AG08396 (cell line): ENCODE results near the gene CCDC81.
A peak's percentile ranks its signal among the peaks of the same experiment; 100 is the strongest.

ENCODE experiments used
- DNase-seq: peaks from one replicate; pipeline ENCODE4 v3.0.0; 2012; ENCODE audit warnings: low spot score, mixed read lengths

Gene CCDC81

DNA sequence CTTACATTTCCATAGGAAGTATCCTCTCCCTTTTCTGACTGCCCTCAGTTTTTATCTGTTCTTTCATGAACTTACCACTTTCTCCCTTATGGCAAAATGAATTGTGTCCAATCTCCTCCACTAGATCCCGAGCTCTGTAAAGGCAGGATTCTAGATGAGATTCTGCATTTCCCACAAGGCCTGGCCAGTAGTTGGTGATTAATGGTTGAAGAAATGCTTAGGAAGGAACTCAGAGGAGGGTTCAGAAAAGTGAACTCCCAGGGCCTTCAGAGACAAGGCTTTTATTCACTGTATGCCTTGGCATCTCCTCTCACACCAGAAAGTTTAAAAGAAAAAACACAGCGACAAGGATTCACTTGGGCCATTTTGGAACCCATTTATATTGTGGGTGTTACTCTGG, 66.2 kb downstream of the CCDC81 start:
- no peak for DNase-seq

DNA sequence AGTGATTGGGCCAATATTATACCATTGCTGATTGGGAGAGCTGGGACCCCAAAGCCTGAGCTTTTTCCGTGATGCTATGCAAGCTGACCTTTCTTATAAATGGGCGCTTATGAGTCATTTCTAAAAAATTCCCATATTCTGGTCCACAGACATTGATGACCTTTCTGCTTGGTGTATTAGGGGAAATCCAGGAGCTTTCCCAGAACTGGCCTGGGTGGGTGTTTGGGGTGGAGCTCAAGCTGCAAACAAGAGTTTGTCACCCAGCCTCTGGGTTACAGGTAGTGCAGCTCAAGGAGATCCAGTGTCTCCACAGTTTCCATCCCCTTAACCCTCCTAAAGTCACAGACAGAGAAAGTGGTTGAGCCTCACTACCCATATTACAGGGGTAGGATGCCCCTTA, 67.7 kb downstream of the CCDC81 start:
- DNase-seq, result no peak

DNA sequence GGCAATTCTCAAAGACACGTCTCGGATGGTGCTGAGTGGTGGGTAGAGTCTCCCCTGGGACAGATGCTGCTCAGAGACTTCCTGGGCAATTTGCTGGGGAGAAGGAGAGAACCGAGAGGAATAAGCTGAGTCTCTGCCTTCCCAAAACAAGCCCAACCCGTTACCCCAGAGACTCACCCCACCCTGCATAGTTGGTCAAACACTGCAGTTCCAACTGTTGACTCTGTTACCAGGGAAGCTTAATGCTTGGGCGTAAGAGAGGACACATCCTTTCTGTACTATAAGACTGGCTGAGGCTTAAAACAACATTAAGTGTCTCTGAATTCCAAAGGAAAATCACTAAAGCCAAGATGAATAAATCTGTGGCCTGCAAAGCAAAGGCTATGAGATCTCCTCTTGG, 68.1 kb downstream of the CCDC81 start:
- no peak for DNase-seq

DNA sequence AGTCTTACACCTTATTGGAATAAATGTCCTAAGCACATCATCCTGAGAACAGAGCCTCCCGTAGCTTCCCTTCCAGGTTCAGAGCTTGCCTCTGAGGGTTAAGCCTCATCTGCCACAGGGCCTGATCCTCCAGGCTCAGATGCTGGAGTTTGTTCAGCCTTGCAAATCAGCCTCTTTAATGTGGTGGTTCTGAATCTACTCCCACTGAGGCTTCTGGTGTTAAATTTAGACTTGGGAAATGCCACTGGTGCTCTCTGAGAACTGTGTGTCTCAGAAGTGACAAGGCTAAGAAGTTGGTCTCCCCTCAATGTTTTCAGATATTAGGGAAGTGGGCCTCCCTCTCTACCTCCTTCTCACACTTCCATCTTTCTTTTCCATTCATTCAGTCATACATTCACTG, 68.7 kb downstream of the CCDC81 start:
- DNase-seq, result no peak

DNA sequence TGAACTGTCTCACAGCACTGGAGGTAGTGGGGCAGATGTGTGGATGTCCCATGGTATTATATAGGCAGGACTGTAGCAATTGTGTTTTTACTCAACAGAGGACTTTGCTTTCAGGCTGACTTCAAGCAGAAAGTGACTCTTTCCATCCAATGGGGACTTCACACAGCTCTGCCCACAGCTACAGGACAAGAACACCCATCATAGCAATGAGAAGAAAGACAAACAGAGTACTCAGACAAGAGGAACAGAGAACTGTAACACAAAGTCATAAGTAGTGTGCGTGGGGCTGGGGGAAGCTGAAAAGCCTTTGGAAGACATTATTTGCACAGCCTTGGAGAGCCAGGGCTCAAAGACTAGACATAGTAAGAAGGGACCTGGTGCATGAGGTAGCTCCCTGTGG, 70.3 kb downstream of the CCDC81 start:
- DNase-seq, result no peak

DNA sequence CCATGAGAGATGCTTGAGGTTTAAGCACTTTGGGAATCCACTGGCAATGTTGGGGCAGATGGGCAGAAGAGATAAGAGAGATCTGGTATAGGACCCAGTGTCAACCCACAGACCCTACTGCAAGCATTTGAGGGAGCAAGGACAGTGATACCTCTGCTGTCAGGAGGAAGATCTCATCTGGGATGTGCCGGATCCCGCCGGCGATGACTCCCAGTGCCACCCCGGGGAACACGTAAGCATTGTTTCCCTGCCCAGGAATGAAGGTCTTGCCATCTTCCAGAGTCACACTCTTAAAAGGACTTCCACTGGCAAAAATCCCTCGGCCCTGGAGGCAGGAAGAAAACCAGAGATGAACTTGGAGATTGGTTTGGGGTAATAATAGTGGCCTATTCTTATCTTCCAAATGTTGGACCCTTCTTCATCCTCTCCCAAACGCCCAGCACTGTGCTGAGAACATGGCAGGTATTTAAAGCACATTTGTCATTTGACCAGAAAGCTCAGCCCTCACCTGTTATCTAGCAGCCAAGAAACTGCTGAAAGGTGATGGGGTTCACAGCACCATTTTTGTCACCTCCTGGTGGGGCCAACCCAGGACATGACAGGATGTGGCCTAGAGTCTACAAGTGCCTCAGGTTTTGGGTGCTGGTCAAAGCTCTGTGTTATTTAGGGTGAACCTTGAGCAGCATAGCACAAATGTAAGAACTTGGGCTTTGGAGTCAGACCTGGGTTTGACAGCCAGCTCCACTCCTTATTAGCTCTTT, 71.7 kb downstream of the CCDC81 start:
- DNase-seq, result no peak

DNA sequence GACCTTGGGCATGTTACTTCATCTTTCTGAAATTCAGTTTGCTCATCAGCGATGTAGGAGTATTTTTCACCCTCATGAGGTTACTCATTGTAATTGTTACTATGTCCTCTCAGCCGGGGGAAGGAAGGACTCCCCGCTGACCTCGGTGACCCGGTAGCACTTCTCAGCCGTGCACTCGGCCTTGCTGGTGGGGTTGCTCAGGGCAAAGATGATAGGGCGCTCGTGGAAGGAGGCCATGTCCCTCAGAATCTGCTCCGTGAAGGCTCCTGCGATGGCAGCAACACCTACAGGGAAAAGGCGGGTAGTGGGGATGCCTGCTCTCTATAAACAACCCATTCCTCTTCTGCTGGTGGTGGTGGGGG, 72.2 kb downstream of the CCDC81 start:
- no peak for DNase-seq

DNA sequence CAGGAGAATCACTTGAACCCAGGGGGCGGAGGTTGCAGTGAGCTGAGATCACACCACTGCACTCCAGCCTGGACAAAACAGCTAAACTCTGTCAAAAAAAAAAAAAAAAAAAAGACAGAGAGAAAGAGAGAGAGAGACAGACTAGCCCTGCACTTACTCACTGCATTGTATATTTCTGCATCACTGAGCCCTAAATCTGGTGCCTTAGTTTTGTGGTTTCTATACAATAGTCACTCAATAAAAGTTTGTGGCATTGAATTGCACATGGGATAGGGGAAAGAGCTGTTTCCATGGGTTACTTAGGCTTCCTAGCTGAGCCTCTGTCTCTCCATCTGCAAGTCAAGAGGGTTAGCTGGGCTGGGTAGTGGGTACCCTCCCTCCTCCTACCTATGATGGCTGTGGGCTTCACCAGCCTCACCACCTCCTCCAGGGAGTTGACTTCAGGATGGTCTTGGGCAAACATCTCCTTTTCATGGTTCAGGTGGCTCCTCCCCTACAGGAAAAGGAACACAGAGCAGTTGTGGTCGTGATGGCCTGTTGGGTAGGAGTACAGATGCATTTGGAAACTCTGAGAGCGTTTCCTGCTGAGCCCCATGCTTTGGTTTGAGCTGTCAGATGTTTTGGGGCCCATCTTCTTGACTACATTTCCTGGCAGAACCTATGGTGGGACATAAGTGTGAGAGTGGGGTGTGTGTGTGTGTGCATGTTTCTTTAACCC, 73.2 kb downstream of the CCDC81 start:
- no peak for DNase-seq

DNA sequence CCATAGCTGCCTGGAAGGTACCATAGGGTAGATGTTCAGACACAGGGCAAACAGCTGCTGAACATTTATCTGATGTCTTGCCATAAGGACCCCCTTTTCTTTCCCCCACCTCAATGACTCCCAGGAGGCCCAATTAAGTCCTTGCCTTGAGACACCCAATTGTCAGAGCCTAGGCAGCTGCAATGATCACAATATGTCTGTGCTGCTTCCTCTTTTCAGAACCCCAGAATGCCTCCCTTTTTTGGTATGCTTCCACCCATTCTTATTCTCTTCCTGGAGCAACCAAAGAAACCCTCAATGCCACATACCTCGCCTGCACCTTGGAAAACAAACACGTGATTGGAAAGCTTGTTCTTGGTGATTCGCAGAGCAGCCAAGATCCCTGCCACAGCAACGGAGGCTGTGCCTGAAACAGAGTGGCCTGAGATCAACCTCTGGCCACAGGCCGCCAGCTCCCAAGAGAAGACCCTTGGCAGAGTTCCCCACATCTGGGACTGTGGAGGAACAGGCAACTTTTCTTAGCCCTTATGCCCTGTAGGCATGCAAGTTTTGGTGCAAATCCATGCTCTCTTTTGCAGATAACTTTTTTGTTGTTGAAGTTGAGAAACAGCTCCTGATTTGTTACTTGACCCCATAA, 75.4 kb downstream of the CCDC81 start:
- no peak for DNase-seq

DNA sequence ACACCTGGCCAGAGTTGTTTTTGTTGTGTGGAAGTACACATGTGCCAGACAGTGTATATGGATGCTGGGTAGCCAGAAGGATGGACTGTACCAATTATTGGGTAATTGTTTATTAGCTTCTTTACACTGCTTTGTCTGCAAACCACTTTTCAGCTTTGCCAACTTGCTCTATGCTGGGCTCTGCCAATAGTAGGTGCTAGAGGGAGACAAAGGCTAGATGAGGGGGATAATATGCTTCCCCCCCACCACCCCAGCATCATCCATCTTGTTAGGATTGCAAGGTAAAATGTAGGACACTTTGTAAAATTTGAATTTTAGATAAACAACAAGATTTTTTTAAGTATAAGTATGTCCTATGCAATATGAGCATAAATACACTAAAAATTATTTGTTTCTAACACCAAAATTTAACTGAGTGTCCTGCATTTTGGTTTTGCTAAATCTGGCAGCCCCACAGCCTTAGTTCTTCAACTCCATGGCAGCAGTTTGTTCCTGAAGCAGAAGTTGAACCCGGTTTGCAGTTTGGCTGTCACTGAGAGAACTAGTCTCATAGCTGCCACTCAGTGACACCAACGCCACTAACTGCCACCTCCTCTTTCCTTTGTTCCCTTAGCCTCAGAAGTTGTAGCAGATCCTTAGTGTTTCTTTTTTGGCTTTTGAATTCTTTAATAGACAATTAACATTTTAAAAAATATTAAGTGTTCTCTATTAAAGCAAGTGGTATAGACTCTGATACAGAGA, 78.8 kb downstream of the CCDC81 start:
- no peak for DNase-seq

DNA sequence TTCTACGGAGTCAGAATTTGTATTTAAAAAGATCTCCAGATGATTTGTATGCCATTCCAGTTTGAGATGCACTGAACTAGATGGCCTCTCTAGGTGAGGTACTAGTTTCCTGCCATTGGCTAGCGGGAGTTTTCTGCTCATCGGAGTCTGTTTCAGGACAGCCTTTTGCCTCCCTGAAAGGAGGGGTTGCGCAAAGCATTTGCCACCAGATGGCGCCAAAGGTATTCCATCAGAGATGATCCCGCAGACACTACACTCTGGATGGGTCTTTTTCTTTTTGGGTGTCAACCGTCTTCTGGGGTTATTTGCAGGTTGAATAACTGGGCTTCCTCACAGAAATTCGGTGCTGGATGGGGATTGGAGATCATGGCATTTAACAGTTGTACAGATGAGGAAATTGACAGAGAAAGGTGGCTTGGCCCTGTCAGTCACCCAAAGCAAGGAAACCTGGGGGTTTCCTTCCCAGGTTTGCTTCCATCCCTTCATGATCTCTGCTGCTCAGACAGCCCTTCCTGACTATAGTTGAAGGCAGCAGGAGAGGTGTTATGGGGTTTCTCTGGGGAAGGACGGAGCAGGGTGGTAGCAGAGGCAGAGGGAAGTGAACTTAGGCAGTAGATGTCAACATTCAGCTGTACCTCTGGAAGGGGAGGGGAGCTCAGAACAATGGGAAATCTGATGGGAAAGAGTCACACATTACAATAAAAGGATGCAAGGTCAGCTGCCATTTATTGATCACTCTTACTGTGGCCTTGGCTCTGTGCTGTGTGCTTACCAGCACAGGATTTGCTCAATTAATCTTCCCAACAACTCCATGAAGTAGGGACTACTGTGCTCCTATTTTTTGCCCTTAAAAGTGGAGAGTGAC, 81.6 kb downstream of the CCDC81 start:
- peak; percentile 72 for DNase-seq

DNA sequence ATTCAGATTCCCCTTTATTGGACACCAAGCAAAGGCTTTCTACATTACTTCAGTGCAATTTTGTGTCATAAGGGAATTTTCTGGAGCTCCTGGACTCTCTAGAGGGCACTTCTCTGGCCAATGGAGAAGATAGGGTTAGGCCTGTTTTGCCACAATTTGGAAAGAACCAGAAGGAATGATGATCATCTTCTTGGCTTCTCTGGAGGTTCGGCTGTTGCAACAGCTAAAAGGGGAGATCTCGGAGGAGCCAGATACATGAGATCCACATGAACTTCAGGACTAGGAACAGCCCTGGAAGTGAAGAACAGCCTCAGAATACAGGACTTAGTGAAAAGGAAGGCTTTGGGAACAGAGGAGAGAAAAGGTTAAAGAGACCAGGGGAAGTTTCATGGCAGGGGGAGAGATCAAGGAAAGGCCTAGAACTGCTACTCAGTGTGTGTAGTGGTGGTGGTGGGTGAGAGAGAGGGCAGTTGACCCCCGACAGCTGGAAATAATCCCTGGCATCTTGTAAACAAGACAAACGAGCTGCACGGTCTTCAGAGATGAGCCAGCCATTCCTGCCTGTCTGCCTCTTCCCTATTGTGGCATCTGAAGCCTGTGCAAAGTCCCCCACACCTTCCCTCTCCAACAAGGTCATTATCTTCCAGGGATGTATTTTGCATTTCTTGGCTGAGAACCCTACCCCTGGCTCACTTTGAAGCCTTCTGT, 83.8 kb downstream of the CCDC81 start:
- no peak for DNase-seq

DNA sequence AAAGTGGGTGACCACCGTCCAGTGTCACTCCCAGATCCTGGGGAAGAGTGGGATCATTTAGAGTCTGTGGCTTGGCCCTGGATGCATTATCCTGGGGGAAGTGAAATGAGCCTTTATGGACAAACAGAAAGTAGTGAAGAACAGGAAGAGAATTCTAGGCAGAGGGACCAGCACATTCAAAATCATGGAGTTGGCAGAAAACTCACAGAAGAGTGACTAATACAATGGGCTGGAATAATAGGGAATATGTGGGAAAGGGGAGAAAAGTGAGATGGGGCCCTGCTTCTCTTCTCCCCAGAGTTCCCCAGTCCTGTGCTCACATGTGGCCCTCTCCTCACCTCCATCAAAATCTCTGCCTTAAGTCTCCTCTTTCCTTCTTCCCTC, 84.3 kb downstream of the CCDC81 start:
- no peak for DNase-seq

DNA sequence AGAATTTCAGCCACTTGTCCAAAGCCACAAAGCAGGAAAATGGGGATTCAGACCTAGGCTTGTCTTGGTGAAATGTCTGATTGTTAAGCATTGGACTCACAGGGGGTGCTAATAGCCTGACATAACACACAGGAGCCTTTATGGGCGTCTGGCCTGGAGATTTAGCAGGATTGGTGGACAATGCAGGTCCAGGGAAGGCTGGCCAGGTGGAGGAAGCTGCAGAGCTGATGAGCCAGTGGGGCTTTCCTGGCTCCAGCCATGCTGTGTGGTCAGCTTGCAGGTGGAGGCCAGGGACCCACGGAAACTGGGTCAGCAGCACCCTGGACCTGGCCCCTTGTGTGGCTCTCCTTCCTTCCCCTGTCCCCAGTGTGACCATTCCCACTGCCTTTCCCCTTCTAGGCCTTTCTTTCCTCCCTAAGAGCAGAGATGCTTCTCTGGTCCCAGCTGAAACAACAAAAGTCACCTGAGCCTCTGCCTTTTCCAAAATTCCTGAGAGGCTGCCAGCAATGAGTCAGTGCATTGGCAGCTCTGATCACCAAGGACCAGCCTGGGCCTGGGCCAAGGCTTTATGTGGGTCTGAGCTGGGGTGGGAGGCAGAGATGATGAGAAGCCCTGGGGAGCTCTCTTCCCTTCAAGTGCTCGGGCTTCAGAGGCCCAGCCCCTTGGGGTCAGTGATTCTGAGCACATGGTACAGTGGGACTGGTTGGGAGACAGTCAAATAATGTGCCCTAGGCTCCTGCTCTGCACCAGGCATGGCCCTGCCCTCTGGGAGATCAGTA, 85.2 kb downstream of the CCDC81 start:
- DNase-seq, result peak; percentile 77

DNA sequence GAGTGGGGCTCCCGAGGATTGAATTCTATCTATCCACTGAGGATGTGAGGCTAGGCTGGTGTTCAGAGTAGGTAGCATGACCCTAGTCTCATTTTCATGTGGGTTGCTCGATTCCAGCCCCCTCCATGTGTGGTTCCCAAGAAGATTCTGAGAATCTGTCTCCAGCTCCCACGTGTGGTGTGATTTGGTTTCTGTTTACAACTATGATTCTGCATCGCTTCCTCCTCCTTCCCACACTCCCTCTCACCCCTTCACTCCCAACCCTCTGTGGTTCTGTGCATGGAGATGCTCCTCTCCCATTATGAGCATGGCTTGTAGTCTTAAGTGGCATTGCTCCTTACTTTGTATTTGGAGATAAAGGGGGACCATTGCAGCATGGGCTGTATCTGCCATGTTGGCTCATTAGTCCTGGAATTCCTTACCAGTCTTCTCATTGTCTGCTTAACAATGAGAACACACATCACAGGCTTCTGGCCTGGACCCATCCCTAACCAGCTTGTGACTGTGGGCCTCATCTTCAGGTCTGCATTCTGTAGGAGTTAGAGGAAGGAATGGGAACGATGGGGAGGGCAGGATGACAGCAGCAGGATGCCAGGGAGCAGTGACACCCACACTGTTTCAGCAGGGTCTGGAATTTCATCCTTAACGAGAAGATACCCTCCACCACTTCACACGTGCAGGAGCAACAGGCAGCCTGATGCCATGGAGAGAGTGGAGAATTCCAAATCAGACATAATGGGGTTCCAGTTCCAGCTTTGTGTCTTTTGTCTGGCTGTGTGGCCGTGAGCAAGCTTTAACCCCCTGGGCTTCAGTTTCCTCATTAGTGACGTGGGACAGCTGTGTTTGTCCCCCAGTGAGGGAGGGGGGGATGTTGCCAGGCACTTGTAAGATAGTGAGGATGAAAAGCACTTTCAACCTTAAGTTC, 86.0 kb downstream of the CCDC81 start:
- no peak for DNase-seq

DNA sequence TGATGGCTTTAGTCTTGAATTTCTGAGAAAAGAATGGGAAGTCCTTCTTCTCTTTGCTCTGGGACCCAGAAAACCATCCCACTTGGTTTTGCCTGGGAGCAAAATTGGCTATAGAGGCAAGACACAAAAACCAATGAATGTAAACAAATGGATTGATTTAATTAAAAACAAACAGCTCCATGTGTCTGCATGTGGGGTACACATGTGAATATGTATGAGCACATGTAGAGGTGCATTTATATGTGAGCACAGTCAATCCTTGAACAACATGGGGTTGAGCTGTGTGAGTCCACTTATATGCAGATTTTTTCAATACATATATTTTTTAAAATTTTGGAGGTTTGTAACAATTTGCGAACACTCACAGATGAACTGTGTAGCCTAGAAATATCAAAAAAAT, 87.2 kb downstream of the CCDC81 start:
- no peak for DNase-seq

DNA sequence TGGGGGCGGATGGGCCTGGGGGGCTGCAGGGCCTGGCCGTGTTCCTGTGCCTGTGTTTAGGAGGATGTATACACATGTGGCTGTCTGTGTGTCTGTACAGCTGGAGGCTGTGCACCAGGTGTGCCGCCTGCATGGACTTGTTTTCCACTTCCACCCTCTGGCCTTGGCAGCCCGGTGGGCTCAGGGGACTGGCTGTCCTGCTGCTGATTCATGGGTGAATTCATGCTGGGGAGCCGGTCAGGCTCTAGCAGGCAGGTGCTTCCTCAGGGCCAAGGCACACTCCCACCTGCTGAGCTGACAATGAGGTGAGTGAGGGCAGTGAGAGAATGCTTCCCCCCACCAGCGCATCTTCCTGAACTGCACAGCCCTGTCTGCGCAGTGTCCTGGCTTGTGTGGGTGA, 88.4 kb downstream of the CCDC81 start:
- DNase-seq, result no peak

DNA sequence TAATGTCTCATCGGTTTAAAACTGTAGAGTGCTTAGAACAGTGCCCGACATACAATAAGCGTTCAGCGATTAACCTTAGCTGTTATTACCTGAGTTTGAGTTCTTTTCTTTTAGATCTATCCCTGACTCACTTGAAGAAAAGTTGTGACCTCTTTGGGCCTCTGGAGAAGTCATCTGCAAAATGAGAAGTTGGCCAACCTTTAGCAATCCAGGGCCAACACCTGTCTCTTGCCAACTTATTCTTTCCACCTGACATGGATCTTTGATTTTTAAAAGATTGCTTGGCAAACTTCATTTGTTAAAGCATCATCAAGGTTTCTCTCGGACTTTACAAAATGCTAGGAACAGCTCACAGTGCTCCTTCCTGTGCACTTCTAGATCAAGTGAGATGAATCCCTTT, 89.3 kb downstream of the CCDC81 start:
- DNase-seq, result no peak

DNA sequence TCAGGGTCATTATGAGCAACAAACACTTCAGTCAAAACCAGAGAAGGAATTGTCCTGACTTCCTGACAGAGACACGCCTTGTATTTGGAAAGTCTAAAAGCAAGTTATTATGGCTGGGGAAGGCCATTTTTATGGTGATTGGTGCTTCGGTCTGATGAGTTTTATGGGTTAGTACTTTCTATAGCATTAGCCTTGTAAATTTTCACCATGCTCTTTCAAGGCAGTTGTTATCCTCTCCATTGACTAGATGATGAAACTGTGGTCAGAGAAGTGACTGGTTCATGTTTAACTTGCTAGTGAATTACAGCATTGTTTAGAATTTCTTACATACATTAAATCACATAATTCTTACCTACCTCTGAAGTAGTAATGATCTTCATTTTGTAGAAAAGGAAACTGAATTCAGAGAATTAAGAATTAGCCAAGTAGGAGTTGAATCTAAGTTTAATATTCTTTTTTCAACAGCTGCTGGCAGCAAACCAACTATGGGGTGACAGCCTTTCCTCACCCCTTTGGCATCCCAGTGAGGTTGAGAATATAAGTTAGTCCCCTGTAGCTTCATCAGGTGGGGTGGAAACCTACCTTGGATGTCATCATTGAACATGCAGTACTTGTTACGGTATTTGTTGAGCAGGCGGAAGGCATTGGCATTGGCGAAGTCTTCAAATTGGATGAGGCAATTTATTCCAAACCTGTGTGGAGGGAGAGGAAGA, 90.0 kb downstream of the CCDC81 start:
- DNase-seq, result no peak
